HEK293T (cell line): ENCODE data around the gene TMEM273.

Source experiments
- CTCF ChIA-PET: fragments of 350-600 bp; formaldehyde crosslinking; extraction: SDS; loops from one replicate; lab custom pipeline; 2021; ENCODE audit warnings: antibody characterized with exemption, inconsistent platforms; lab: Yijun Ruan, JAX
- POLR2A ChIA-PET: fragments of 350-600 bp; formaldehyde crosslinking; extraction: SDS; loops from one replicate; lab custom pipeline; 2020; ENCODE audit warnings: antibody characterized with exemption, inconsistent platforms; lab: Yijun Ruan, JAX
- DNase-seq: peaks from one replicate; pipeline ENCODE4 v3.0.0; 2012; ENCODE audit warnings: mixed read lengths; ENCODE audit errors: extremely low spot score
- ARNT ChIP-seq: fragments of 450-650 bp; IDR thresholded peaks from 2 replicates; pipeline ENCODE4 v1.6.1; 2017; ENCODE audit warnings: mild to moderate bottlenecking
- BHLHE40 ChIP-seq: fragments of 450-650 bp; IDR thresholded peaks from 2 replicates; pipeline ENCODE4 v1.6.1; 2016; ENCODE audit warnings: mild to moderate bottlenecking, moderate library complexity, borderline replicate concordance
- CTBP1 ChIP-seq: fragments of 450-650 bp; IDR thresholded peaks from 2 replicates; pipeline ENCODE4 v1.6.1; 2016; ENCODE audit warnings: borderline replicate concordance
- ELF4 ChIP-seq: fragments of 450-650 bp; IDR thresholded peaks from 2 replicates; pipeline ENCODE4 v1.6.1; 2017; ENCODE audit warnings: antibody characterized with exemption
- FOXA1 ChIP-seq: fragments of 450-650 bp; IDR thresholded peaks from 2 replicates; pipeline ENCODE4 v1.6.1; 2016; ENCODE audit warnings: mild to moderate bottlenecking
- FOXK2 ChIP-seq: fragments of 450-650 bp; IDR thresholded peaks from 2 replicates; pipeline ENCODE4 v1.6.1; 2016; ENCODE audit warnings: mild to moderate bottlenecking
- FOXM1 ChIP-seq: fragments of 450-650 bp; IDR thresholded peaks from 2 replicates; pipeline ENCODE4 v1.6.1; 2017; ENCODE audit warnings: mild to moderate bottlenecking, borderline replicate concordance
- HDGF ChIP-seq: fragments of 450-650 bp; IDR thresholded peaks from 2 replicates; pipeline ENCODE4 v1.6.1; 2017; ENCODE audit warnings: antibody characterized with exemption, borderline replicate concordance
- L3MBTL2 ChIP-seq: fragments of 450-650 bp; conservative IDR thresholded peaks from 2 replicates; pipeline ENCODE4 v1.6.1; 2016; ENCODE audit warnings: mild to moderate bottlenecking
- LEF1 ChIP-seq: fragments of 450-650 bp; IDR thresholded peaks from 2 replicates; pipeline ENCODE4 v1.6.1; 2017; ENCODE audit warnings: mild to moderate bottlenecking, borderline replicate concordance
- NFRKB ChIP-seq: fragments of 450-650 bp; IDR thresholded peaks from 2 replicates; pipeline ENCODE4 v1.6.1; 2016; ENCODE audit warnings: mild to moderate bottlenecking, moderate library complexity
- PKNOX1 ChIP-seq: fragments of 450-650 bp; IDR thresholded peaks from 2 replicates; pipeline ENCODE4 v1.6.1; 2016
- SP1 ChIP-seq: fragments of 450-650 bp; IDR thresholded peaks from 2 replicates; pipeline ENCODE4 v1.6.1; 2017
- SUZ12 ChIP-seq: fragments of 450-650 bp; IDR thresholded peaks from 2 replicates; pipeline ENCODE4 v1.6.1; 2016; ENCODE audit warnings: mild to moderate bottlenecking
- TARDBP ChIP-seq: fragments of 450-650 bp; IDR thresholded peaks from 2 replicates; pipeline ENCODE4 v1.6.1; 2016
- ZNF384 ChIP-seq: fragments of 450-650 bp; IDR thresholded peaks from 2 replicates; pipeline ENCODE4 v1.6.1; 2016

TMEM273 gene

GRCh38 chr10:49171326-49172060 lies 16.7 kb downstream of the TMEM273 start:
- CTCF ChIA-PET, result no interaction called here
- TF ChIP-seq LEF1, result no peak
- TF ChIP-seq ARNT, result no peak
- no peak for TF ChIP-seq FOXA1
- TF ChIP-seq SP1, result no peak
- POLR2A ChIA-PET, result no interaction called here
- DNase-seq, result no peak

GRCh38 chr10:49170632-49171325 lies 17.4 kb downstream of the TMEM273 start:
- no peak for DNase-seq
- CTCF ChIA-PET, result no interaction called here
- POLR2A ChIA-PET, result no interaction called here
- TF ChIP-seq ZNF384 (no peak), SP1 (no peak), ELF4 (no peak), BHLHE40 (no peak), L3MBTL2 (no peak), FOXK2 (no peak), CTBP1 (no peak), HDGF (no peak), FOXA1 (no peak)

- ChIA-PET CTCF (no interaction called here), POLR2A (no interaction called here)
- DNase-seq, result no peak
- TF ChIP-seq NFRKB (no peak), L3MBTL2 (no peak)
Measured at GRCh38 chr10:49169776-49170175, 18.4 kb downstream of the TMEM273 start.

- TF ChIP-seq SP1, result no peak
- TF ChIP-seq FOXK2, result no peak
- TF ChIP-seq HDGF, result no peak
- TF ChIP-seq CTBP1, result no peak
- no peak for TF ChIP-seq ARNT
- TF ChIP-seq FOXM1, result no peak
- no peak for TF ChIP-seq LEF1
- CTCF ChIA-PET, result no interaction called here
- POLR2A ChIA-PET, result no interaction called here
- DNase-seq, result no peak
Measured at GRCh38 chr10:49168831-49169500, 19.2 kb downstream of the TMEM273 start.

GRCh38 chr10:49168171-49168540 lies 20.0 kb downstream of the TMEM273 start:
- POLR2A ChIA-PET, result no interaction called here
- TF ChIP-seq FOXM1, result no peak
- TF ChIP-seq CTBP1, result no peak
- no peak for TF ChIP-seq FOXK2
- no peak for TF ChIP-seq ZNF384
- no peak for TF ChIP-seq HDGF
- TF ChIP-seq L3MBTL2, result no peak
- TF ChIP-seq SP1, result no peak
- no peak for TF ChIP-seq ARNT
- TF ChIP-seq BHLHE40, result no peak
- TF ChIP-seq PKNOX1, result no peak
- no peak for TF ChIP-seq LEF1
- TF ChIP-seq SUZ12, result no peak
- no peak for TF ChIP-seq FOXA1
- no peak for TF ChIP-seq ELF4
- no peak for TF ChIP-seq TARDBP
- TF ChIP-seq NFRKB, result no peak
- CTCF ChIA-PET, result no interaction called here
- DNase-seq, result no peak

- ChIA-PET POLR2A (no interaction called here), CTCF (no interaction called here)
- TF ChIP-seq LEF1, result no peak
- DNase-seq, result no peak
Measured at GRCh38 chr10:49167425-49168170, 20.6 kb downstream of the TMEM273 start.
